IMR-90 (cell line): ENCODE data around the gene COL4A1. TPM values are rescaled to one million over a fixed set of nuclear protein-coding genes. Genes with fewer than 3 reads are reported as not detected.

Experiments
- ATAC-seq: fragments of 200-7000 bp; cut with Tn5 transposase; 2 replicates; pipeline ENCODE4 v1.9.1; 2020; ENCODE audit warnings: low read depth, mild to moderate bottlenecking, moderate library complexity
- BruUV-seq: library from RNA; stranded (reverse); fragments of 400-500 nt; replicated peaks from 2 replicates; lab custom pipeline; 2021; lab: Mats Ljungman, UMichigan
- CTCF ChIA-PET: fragments of 300-600 bp; formaldehyde crosslinking; extraction: SDS; loops from one replicate; lab custom pipeline; 2021; ENCODE audit warnings: antibody characterized with exemption; lab: Yijun Ruan, JAX
- POLR2A ChIA-PET: fragments of 300-600 bp; sonication (Branson Sonifier 250); formaldehyde crosslinking; loops from one replicate; lab custom pipeline; 2022; ENCODE audit warnings: antibody characterized with exemption; ENCODE audit not compliant: unreplicated experiment; lab: Charles Lee
- DNase-seq: peaks from one replicate; pipeline ENCODE4 v3.0.0; 2013
- H2AFZ ChIP-seq: replicated peaks from 2 replicates; pipeline ENCODE3; 2013; ENCODE audit warnings: low read length, mild to moderate bottlenecking; ENCODE audit not compliant: poor library complexity
- H2AK5ac ChIP-seq: 2 replicates; pipeline ENCODE4 v1.6.1; 2013; ENCODE audit warnings: low read depth, low read length, inconsistent platforms
- H2AK9ac ChIP-seq: replicated peaks from 2 replicates; pipeline ENCODE3; 2013; ENCODE audit warnings: mild to moderate bottlenecking, low read depth, low read length, moderate library complexity; ENCODE audit not compliant: poor library complexity
- H2BK120ac ChIP-seq: 2 replicates; pipeline ENCODE4 v1.6.1; 2013; ENCODE audit warnings: low read depth, low read length, inconsistent platforms
- H2BK15ac ChIP-seq: 3 replicates; pipeline ENCODE4 v1.6.1; 2013; ENCODE audit warnings: low read depth, low read length, inconsistent platforms
- H2BK20ac ChIP-seq: 2 replicates; pipeline ENCODE4 v1.6.1; 2013; ENCODE audit warnings: low read depth, mild to moderate bottlenecking, inconsistent platforms, low read length, moderate library complexity
- H2BK5ac ChIP-seq: 2 replicates; pipeline ENCODE4 v1.6.1; 2013; ENCODE audit warnings: mild to moderate bottlenecking, low read depth, low read length, inconsistent platforms; ENCODE audit not compliant: poor library complexity, severe bottlenecking
- H3K14ac ChIP-seq: replicated peaks from 2 replicates; pipeline ENCODE4 v1.6.1; 2013; ENCODE audit warnings: low read depth, low read length, inconsistent platforms
- H3K18ac ChIP-seq: 2 replicates; pipeline ENCODE4 v1.6.1; 2013; ENCODE audit warnings: low read depth, low read length, control low read depth
- H3K23ac ChIP-seq: 2 replicates; pipeline ENCODE4 v1.6.1; 2013; ENCODE audit warnings: low read depth, low read length, inconsistent platforms
- H3K27ac ChIP-seq: 2 replicates; pipeline ENCODE4 v1.5.1; 2013; ENCODE audit warnings: mild to moderate bottlenecking, control low read depth, low read length; ENCODE audit not compliant: insufficient read depth
- H3K27me3 ChIP-seq: 2 replicates; pipeline ENCODE4 v1.6.1; 2013; ENCODE audit warnings: low read length; ENCODE audit not compliant: control insufficient read depth, insufficient read depth
- H3K36me3 ChIP-seq: 2 replicates; pipeline ENCODE4 v1.6.1; 2013; ENCODE audit warnings: low read length, mixed read lengths; ENCODE audit not compliant: control insufficient read depth, insufficient read depth
- H3K4ac ChIP-seq: 2 replicates; pipeline ENCODE4 v1.6.1; 2013; ENCODE audit warnings: low read depth, low read length, inconsistent platforms
- H3K4me1 ChIP-seq: 2 replicates; pipeline ENCODE4 v1.6.1; 2013; ENCODE audit warnings: low read length, mixed read lengths; ENCODE audit not compliant: control insufficient read depth, insufficient read depth
- H3K4me2 ChIP-seq: 2 replicates; pipeline ENCODE4 v1.6.1; 2013; ENCODE audit warnings: low read depth, mild to moderate bottlenecking, control low read depth, low read length, moderate library complexity
- H3K4me3 ChIP-seq: 2 replicates; pipeline ENCODE4 v1.5.1; 2013; ENCODE audit warnings: low read depth, mild to moderate bottlenecking, control low read depth, low read length, moderate library complexity; ENCODE audit not compliant: insufficient read depth
- H3K56ac ChIP-seq: 2 replicates; pipeline ENCODE4 v1.6.1; 2013; ENCODE audit warnings: low read length, inconsistent platforms; ENCODE audit not compliant: insufficient read depth; ENCODE audit errors: extremely low read depth
- H3K79me1 ChIP-seq, 2 experiments: 2 replicates each; pipeline ENCODE4 v1.6.1; 2013; ENCODE audit warnings: low read length in 2 of 2, inconsistent platforms in 1 of 2, low read depth in 1 of 2
- H3K9ac ChIP-seq: 2 replicates; pipeline ENCODE4 v1.6.1; 2013; ENCODE audit warnings: low read depth, low read length, control low read depth
- H3K9me1 ChIP-seq: 2 replicates; pipeline ENCODE4 v1.6.1; 2013; ENCODE audit warnings: low read length, inconsistent platforms; ENCODE audit not compliant: insufficient read depth
- H3K9me3 ChIP-seq: 2 replicates; pipeline ENCODE4 v1.6.1; 2013; ENCODE audit warnings: low read length; ENCODE audit not compliant: control insufficient read depth, insufficient read depth
- H4K20me1 ChIP-seq: 2 replicates; pipeline ENCODE4 v1.6.1; 2013; ENCODE audit warnings: low read length, inconsistent platforms; ENCODE audit not compliant: insufficient read depth
- H4K5ac ChIP-seq: 2 replicates; pipeline ENCODE4 v1.6.1; 2013; ENCODE audit warnings: mild to moderate bottlenecking, low read depth, low read length, control low read depth
- H4K8ac ChIP-seq, 2 experiments: 2 replicates each; pipeline ENCODE4 v1.6.1; 2013; ENCODE audit warnings: low read depth in 2 of 2, low read length in 2 of 2, control low read depth in 1 of 2, inconsistent platforms in 1 of 2
- H4K91ac ChIP-seq: 2 replicates; pipeline ENCODE4 v1.6.1; 2013; ENCODE audit warnings: low read depth, low read length, inconsistent platforms; ENCODE audit not compliant: insufficient read depth
- SMC3 ChIP-seq: fragments of 150-350 bp; IDR thresholded peaks from 2 replicates; pipeline ENCODE4 v1.6.1; 2016; ENCODE audit warnings: low read depth, mild to moderate bottlenecking, antibody characterized with exemption, low read length, moderate library complexity
- WGBS, 2 experiments: methylation state at CpG; one replicate each; pipeline versions ENCODE4 v1.1.5 to v1.1.7; 2013; ENCODE audit warnings: missing lambda C conversion rate in 2 of 2; ENCODE audit not compliant: insufficient read length in 1 of 2; ENCODE audit errors: extremely low coverage in 2 of 2; 5-methylcytosine and 5-hydroxymethylcytosine counted together
- dilution Hi-C: fragments of 300-500 bp; cut with HindIII; formaldehyde crosslinking; loops from one replicate; pipeline ENCODE4 v1.14.3; 2018; ENCODE audit warnings: low sequenced_read_pairs; ENCODE audit not compliant: unreplicated experiment
- in situ Hi-C: fragments of 300-500 bp; cut with MboI; formaldehyde crosslinking; loops from 3 replicates; pipeline ENCODE4 v1.14.3; 2019; ENCODE audit warnings: low sequenced_read_pairs, inconsistent platforms, mixed read lengths
- intact Hi-C: fragments of 100-400 bp; cut with micrococcal nuclease; formaldehyde crosslinking; loops from 2 replicates; pipeline ENCODE4 v1.10.0; 2022
- polyA plus RNA-seq, 3 experiments: library from polyadenylated mRNA; depleted of rRNA; stranded (reverse); fragments of >200 nt; gene quantifications; 2 replicates each; pipeline ENCODE4 v1.2.3, GENCODE V29; 2012; ENCODE audit warnings: low replicate concordance in 1 of 3
- total RNA-seq: library from RNA; depleted of rRNA; stranded (reverse); fragments of >200 nt; gene quantifications from 2 replicates; pipeline ENCODE4 v1.2.3, GENCODE V29; 2012

Gene COL4A1
- total and polyA plus RNA-seq, 2 of the 4 experiments (the other 2 are of a cell fraction), result 230 to 337 TPM

DNA sequence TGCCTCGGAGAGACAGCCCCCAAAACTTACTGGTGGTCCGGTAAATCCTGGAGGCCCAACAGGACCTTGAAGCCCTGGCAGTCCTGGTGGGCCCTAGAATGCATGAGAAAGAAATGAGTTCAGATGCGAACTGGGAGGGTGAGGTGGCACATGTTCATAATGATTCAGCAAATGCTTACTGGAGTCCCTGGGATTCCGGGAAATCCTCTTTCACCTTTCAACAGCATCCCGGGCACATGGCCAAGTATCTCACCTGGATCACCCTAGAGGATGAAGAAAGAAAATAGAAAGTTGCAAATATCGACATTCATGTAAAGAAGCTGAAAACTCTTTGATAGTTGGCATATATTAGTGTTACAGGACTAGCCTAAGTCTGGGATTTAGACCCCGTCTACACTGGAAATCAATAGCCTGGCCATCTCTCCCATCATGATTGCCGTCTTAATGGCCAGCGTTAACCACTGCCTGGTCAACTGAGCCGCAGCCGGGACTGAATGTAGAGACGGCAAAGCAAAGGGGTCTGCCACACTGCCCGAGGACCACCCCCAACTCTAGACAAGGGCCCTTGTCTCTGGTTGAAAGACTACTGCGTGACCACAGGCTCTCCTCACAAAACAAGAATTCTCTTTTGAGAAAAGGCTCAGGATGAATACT, 96.9 kb downstream of the COL4A1 start:
- ChIA-PET POLR2A (no interaction called here), CTCF (no interaction called here)
- Histone ChIP-seq H3K4me1 (peaks cover 6% of the 10 kb centered on the region), H3K9ac (no peak overlapping the region), H4K8ac (no peak overlapping the region), H3K56ac (no peak overlapping the region), H3K27me3 (no peaks in the 10 kb centered on the region), H2BK120ac (no peak overlapping the region), H2AFZ (no peak overlapping the region), H2BK20ac (no peak overlapping the region), H3K36me3 (peaks cover 68% of the 10 kb centered on the region), H2AK5ac (no peak overlapping the region), H2BK15ac (no peak overlapping the region), H3K9me3 (no peaks in the 10 kb centered on the region), H3K4ac (no peak overlapping the region), H3K4me3 (no peak overlapping the region), H4K20me1 (peaks cover 24% of the 10 kb centered on the region), H4K5ac (no peak overlapping the region), H2BK5ac (no peak overlapping the region), H3K4me2 (no peak overlapping the region), H3K27ac (no peak overlapping the region), H2AK9ac (no peak overlapping the region), H3K14ac (no peak overlapping the region), H3K18ac (no peak overlapping the region), H3K9me1 (peaks cover 23% of the 10 kb centered on the region), H3K79me1 (peaks cover 38 to 57% of the 10 kb centered on the region in 2 experiments), H4K91ac (no peak overlapping the region), H3K23ac (no peak overlapping the region)
- intact Hi-C loops, result no loop called here
- ATAC-seq, result no peak
- in situ Hi-C loops, result loop anchor here (10.0 kb wide), 1 partner anchor 225 kb away; no protein-coding TSS in a partner anchor
- dilution Hi-C loops, result no loop called here
- no peak for DNase-seq
- TF ChIP-seq SMC3, result no peak
- BruUV-seq, result no TSS peak
- 95% methylated on average over 4 of the region's 14 CpGs; no CpG with 5 or more reads in 1 of the 2 experiments for WGBS, 2 experiments
